ENCODE results near the gene VASP.

Gene VASP

DNA sequence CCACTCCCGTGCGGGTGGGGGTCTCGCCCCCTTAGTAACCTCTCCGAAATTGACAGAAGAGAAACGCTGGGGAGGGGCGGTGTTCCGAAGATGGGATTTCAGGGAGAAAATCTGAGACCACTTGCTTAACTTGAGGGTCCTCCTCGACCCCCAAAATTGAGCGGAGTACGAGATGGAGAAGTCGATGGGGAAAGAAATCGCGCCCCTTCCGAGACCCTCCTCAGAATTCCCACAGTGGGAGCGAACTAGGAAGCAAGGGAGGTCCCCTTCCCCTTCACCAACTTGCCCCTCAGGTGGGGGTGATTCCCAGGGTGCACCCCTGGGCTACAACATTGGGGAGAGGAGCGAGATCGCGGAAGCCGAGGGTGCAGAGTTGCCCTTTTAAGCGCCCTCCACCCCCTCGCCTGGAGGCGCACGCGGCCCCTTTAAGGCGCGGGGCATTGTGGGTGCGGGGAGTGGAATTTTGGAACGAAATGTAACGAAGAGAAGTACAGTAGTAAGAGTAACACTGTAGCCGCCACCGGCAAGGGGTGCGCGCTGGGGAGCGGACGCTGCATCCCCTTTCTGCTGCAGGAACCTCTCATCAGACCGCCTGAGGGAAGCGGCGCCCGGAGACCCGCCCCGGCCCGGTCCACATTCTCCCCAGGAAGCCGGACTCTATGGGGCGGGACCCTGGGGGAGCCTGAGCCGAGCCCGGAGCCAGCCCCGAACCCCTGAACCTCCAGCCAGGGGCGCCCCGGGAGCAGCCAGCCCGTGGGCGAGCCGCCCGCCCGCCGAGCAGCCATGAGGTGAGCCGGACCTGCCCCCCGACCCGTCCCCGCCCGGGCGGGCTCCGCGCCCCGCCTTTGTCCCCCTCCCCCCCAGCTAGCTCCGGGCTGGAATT lies at the start of gene VASP:
TSS of gene VASP (plus strand) at position 491 of the 883 bp plus-strand sequence. CDS start at position 784, 293 bp downstream.
- DNase-seq, result peak; percentile 76 to 79

DNA sequence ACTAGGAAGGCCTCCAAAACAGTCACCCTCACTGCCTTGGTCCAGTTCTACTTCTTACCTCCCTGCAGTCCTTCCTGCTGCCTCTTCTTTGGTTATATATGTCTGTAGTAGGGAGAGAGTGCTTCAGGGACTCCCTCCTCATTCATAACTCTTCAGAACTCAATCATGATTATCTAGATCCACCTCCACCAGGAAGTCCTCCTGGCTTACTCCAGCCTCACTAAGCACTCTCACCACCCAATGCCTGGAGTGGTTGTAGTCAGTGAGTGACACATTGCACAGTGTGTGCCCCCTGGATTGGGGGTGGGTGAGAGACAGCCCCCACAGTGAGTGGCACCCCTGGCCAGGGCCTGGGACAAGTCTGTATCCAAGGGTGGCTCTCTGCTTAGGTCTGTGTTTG lies 49.5 kb upstream of the VASP start:
- no peak for DNase-seq

- no peak for DNase-seq
Observed at GRCh38 chr19:45460807-45461347, 46.4 kb upstream of the VASP start.

DNA sequence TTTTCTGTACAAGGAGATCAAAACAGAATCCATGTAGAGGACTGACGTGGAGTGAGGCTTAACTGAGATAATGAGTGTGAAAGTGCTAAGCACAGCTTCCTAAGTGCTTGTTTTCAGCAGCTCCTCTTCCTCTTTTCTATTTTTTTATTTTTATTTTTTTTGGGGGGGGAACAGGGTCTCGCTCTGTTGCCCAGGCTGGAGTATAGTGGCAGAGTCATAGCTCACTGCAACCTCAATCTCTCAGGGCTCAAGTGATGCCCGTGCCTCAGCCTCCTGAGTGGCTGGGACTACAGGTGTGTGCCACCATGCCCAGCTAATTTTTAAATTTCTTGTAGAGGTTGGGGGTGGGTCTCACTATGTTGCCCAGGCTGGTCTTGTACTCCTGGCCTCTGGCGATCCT lies 45.1 kb upstream of the VASP start:
- DNase-seq, result no peak

DNA sequence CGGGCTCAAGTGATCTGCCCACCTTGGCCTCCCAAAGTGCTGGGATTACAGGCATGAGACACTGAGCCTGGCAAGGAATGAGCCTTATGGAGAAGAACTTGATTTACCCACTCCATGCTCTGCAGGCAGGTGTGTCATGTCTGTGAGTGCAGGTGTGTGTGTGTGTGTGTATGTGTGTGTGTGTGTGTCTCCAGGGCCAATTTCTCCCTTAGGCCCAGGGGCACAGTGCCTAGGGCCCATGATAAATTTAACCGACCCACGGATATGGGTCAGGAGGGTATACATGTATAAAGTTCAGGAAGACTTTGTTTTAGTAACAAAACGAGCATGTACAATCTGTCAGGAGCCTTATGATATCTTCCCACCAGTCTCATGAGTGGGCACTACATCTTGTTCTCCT lies 44.0 kb upstream of the VASP start:
- DNase-seq, result no peak

GRCh38 chr19:45464274-45464673 lies 43.0 kb upstream of the VASP start:
- no peak for DNase-seq

- DNase-seq, result no peak
Observed at GRCh38 chr19:45464852-45465441, 42.3 kb upstream of the VASP start.

DNA sequence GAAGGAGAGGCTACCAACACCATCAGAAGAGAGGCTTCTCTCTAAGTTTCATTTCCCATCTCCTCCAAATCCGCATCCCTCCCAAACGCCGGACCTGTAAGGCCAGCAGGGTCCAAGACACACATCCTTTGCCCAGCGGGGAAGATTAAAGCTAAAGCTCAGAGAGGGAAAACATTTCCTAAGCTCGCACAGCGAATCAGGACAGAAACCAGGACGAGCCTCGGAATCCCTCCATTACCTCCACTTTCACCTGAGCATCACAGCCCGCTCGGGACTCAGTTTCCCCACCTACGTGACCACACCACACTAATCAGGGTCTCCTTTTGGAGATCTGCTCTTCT lies 40.2 kb upstream of the VASP start:
- no peak for DNase-seq

DNA sequence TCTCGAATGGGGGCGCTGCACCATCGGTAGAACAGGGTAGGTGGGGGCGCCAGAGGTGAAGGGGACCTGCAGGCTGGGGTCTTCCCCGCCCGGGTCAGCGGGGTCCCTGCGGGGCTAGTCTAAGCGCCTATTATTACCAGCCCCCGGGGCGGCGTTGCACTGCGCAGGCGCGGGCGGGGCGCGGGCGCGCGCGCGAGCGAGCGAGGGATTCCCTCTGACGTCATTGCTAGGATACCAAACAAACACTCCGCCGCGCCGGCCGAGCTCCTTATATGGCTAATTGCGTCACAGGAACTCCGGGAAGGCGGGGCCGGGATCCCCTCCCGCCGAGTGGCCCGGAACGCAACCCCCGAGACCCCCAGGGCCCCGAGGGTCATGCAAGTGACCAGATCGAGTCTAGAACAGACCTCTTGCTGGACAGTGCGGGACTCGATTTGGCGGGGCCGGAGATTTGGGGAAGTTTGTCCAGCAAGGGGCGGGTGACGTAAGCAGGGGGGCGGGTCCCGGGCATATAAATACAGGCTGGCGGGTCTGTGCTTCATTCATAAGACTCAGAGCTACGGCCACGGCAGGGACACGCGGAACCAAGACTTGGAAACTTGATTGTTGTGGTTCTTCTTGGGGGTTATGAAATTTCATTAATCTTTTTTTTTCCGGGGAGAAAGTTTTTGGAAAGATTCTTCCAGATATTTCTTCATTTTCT lies 39.7 kb upstream of the VASP start, which contains the start of gene FOSB:
TSS of gene FOSB (plus strand) at position 541 of the 703 bp plus-strand sequence. CDS start 591 bp downstream, outside the sequence.
- DNase-seq, result peak; percentile 88 to 89

DNA sequence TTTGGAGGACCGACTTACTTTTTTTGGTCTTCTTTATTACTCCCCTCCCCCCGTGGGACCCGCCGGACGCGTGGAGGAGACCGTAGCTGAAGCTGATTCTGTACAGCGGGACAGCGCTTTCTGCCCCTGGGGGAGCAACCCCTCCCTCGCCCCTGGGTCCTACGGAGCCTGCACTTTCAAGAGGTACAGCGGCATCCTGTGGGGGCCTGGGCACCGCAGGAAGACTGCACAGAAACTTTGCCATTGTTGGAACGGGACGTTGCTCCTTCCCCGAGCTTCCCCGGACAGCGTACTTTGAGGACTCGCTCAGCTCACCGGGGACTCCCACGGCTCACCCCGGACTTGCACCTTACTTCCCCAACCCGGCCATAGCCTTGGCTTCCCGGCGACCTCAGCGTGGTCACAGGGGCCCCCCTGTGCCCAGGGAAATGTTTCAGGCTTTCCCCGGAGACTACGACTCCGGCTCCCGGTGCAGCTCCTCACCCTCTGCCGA lies 39.1 kb upstream of the VASP start:
- no peak for DNase-seq

- no peak for DNase-seq
Observed at GRCh38 chr19:45468803-45469131, 38.5 kb upstream of the VASP start.

- DNase-seq, result peak; percentile 85 to 93
Observed at GRCh38 chr19:45469132-45469944, 37.9 kb upstream of the VASP start.

DNA sequence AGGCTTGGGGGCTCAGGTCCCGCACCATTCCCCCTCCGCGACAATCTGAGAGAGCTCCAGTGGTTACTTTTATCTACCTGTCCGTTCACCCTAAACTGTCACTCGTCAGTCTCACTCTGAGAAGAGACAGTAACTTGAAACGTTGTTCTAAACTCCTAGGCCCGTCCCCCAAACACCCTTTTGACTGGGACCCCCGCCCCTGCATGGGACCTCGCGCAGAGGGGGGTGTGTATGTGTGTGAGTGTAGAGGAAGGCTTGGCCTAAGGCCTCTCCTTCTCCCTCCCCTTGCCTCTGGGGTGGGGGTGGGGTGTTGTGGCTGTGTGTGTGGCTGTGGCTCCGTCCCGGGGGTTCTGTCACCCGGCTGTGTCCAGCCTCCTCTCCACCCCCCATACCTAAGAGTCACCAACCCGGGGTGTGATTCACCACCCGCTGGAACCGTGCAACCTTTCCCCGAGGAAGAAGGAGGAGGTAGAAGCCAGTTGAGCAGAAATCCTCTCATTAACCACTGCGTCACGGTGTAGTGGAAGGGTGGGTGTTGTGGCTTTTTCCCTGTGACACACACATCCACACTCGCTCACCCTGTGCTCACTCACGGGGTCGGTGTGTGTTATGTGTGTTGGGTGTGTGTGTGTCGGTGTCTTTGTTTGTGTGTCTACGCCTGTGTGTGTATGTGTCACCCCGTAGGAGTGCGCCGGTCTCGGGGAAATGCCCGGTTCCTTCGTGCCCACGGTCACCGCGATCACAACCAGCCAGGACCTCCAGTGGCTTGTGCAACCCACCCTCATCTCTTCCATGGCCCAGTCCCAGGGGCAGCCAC lies 37.1 kb upstream of the VASP start:
- DNase-seq, result no peak

GRCh38 chr19:45470762-45471081 lies 36.6 kb upstream of the VASP start:
- DNase-seq, result no peak

- DNase-seq, result no peak
Observed at GRCh38 chr19:45471111-45471930, 36.0 kb upstream of the VASP start.

GRCh38 chr19:45471931-45472562 lies 35.2 kb upstream of the VASP start:
- no peak for DNase-seq

DNA sequence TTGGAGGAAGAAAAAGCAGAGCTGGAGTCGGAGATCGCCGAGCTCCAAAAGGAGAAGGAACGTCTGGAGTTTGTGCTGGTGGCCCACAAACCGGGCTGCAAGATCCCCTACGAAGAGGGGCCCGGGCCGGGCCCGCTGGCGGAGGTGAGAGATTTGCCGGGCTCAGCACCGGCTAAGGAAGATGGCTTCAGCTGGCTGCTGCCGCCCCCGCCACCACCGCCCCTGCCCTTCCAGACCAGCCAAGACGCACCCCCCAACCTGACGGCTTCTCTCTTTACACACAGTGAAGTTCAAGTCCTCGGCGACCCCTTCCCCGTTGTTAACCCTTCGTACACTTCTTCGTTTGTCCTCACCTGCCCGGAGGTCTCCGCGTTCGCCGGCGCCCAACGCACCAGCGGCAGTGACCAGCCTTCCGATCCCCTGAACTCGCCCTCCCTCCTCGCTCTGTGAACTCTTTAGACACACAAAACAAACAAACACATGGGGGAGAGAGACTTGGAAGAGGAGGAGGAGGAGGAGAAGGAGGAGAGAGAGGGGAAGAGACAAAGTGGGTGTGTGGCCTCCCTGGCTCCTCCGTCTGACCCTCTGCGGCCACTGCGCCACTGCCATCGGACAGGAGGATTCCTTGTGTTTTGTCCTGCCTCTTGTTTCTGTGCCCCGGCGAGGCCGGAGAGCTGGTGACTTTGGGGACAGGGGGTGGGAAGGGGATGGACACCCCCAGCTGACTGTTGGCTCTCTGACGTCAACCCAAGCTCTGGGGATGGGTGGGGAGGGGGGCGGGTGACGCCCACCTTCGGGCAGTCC lies 34.5 kb upstream of the VASP start:
- no peak for DNase-seq

DNA sequence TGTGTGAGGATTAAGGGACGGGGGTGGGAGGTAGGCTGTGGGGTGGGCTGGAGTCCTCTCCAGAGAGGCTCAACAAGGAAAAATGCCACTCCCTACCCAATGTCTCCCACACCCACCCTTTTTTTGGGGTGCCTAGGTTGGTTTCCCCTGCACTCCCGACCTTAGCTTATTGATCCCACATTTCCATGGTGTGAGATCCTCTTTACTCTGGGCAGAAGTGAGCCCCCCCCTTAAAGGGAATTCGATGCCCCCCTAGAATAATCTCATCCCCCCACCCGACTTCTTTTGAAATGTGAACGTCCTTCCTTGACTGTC lies 34.0 kb upstream of the VASP start:
- DNase-seq, result no peak
